Kidney glomerular epithelial cell (primary cell): Measurements from ENCODE around the gene ZGPAT.
"Not testable (repeated sequence)": the region's sequence is repeated elsewhere in the genome, so short reads cannot be mapped to it uniquely, and the experiment has no call there.

Source experiments
- DNase-seq: peaks from one replicate; lab custom pipeline; 2025; lab: John Stamatoyannopoulos, UW

Gene ZGPAT

GRCh38 chr20:63707558-63708300, at the start of gene ZGPAT, which contains the start of gene ARFRP1:
ZGPAT (plus strand) TSS chr20:63708039; CDS start chr20:63708581, 542 bp downstream.
ARFRP1 (minus strand) TSS chr20:63707976; CDS start chr20:63707091, 885 bp downstream.
- peak; percentile 43 for DNase-seq

- DNase-seq, result no peak
Observed at GRCh38 chr20:63658749-63659187, 49.1 kb upstream of the ZGPAT start.

- no peak for DNase-seq
Observed at GRCh38 chr20:63659370-63659769, 48.5 kb upstream of the ZGPAT start.

GRCh38 chr20:63660174-63660573, 47.7 kb upstream of the ZGPAT start:
- not testable (repeated sequence) for DNase-seq

- DNase-seq, result no peak
Observed at GRCh38 chr20:63660622-63661021, 47.2 kb upstream of the ZGPAT start.

GRCh38 chr20:63661108-63661507, 46.7 kb upstream of the ZGPAT start:
- DNase-seq, result no peak

GRCh38 chr20:63661959-63662812, 45.7 kb upstream of the ZGPAT start:
- DNase-seq, result no peak

GRCh38 chr20:63662813-63663189, 45.0 kb upstream of the ZGPAT start:
- DNase-seq, result no peak

- no peak for DNase-seq
Observed at GRCh38 chr20:63663332-63664066, 44.3 kb upstream of the ZGPAT start.

GRCh38 chr20:63664143-63664851, 43.5 kb upstream of the ZGPAT start:
- no peak for DNase-seq

- no peak for DNase-seq
Observed at GRCh38 chr20:63664861-63665594, 42.8 kb upstream of the ZGPAT start.

GRCh38 chr20:63665708-63666107, 42.1 kb upstream of the ZGPAT start:
- DNase-seq, result no peak

- DNase-seq, result no peak
Observed at GRCh38 chr20:63667858-63668257, 40.0 kb upstream of the ZGPAT start.

- no peak for DNase-seq
Observed at GRCh38 chr20:63668351-63668750, 39.5 kb upstream of the ZGPAT start.

- DNase-seq, result not testable (repeated sequence)
Observed at GRCh38 chr20:63671695-63672094, 36.1 kb upstream of the ZGPAT start.

- no peak for DNase-seq
Observed at GRCh38 chr20:63672666-63673065, 35.2 kb upstream of the ZGPAT start.

- no peak for DNase-seq
Observed at GRCh38 chr20:63673951-63674350, 33.9 kb upstream of the ZGPAT start.

GRCh38 chr20:63675681-63676368, 32.0 kb upstream of the ZGPAT start:
- no peak for DNase-seq

GRCh38 chr20:63678071-63678470, 29.8 kb upstream of the ZGPAT start:
- no peak for DNase-seq
